GM12891 (cell line): ENCODE data around the gene AGBL2.
"Not testable (repeated sequence)": the region's sequence is repeated elsewhere in the genome, so short reads cannot be mapped to it uniquely, and the experiment has no call there.

Source experiments
- DNase-seq: peaks from one replicate; pipeline ENCODE4 v3.0.0; 2011; ENCODE audit warnings: low spot score; ENCODE audit not compliant: insufficient read length
- FAIRE-seq: peaks from 2 replicates; lab custom pipeline; 2011; peaks lifted over from hg19 to GRCh38; lab: Jason Lieb, UNC
- PAX5 ChIP-seq: IDR thresholded peaks from 2 replicates; pipeline ENCODE4 v1.6.1; 2011; ENCODE audit warnings: low read length, moderate library complexity, mild to moderate bottlenecking; ENCODE audit not compliant: insufficient read depth, severe bottlenecking
- POLR2A ChIP-seq: IDR thresholded peaks from 2 replicates; pipeline ENCODE4 v1.6.1; 2011; ENCODE audit warnings: low read depth, low read length, control low read depth
- POLR2AphosphoS5 ChIP-seq: IDR thresholded peaks from 2 replicates; pipeline ENCODE4 v1.6.1; 2011; ENCODE audit warnings: low read depth, low read length, control low read depth
- POU2F2 ChIP-seq: IDR thresholded peaks from 2 replicates; pipeline ENCODE4 v1.6.1; 2011; ENCODE audit warnings: low read depth, mild to moderate bottlenecking, control low read depth, low read length, moderate library complexity
- SPI1 ChIP-seq: IDR thresholded peaks from 2 replicates; pipeline ENCODE4 v1.6.1; 2011; ENCODE audit warnings: low read depth, low read length, control low read depth
- TAF1 ChIP-seq: IDR thresholded peaks from 2 replicates; pipeline ENCODE4 v1.6.1; 2011; ENCODE audit warnings: low read depth, low read length, control low read depth

The AGBL2 gene

DNA sequence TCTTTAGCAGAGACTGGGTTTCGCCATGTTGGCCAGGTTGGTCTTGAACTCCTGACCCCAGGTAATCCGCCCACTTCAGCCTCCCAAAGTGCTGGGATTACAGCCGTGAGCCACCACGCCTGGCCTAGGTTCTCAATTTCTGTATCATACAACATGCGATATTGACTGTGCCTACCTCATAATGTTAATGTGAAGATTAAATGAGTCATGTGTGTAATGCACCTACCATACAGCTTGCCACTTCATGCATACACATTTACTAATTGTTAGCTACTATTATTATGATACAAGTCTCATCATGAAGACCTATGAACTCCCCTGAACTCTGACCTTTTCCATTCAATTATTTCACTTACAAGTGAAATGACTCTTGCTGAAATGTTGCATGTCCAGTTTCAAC lies 25.7 kb downstream of the AGBL2 start:
- DNase-seq (no peak), FAIRE-seq (no peak)
- TF ChIP-seq POU2F2 (no peak), POLR2A (no peak), POLR2AphosphoS5 (no peak), PAX5 (no peak), TAF1 (no peak), SPI1 (no peak)

DNA sequence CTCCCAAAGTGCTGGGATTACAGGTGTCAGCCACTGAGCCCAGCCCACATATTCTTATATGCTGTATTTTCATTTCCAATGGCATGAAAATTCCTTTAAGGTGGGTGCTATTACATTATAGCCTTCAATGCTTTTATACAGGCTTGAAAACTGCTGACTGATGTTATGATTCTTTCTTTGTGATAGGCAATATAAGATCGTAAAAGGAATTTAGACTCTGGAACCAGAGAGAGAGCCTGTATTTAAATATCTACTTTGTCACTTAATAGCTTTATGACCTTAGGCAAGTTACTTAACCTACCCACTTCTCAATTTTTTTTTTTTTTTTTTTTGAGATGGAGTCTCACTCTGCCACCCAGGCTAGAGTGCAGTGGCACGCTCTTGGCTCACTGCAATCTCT lies 26.2 kb downstream of the AGBL2 start:
- no peak for DNase-seq
- no peak for FAIRE-seq
- TF ChIP-seq POU2F2 (no peak), POLR2A (no peak), TAF1 (no peak), POLR2AphosphoS5 (no peak), SPI1 (no peak), PAX5 (no peak)

DNA sequence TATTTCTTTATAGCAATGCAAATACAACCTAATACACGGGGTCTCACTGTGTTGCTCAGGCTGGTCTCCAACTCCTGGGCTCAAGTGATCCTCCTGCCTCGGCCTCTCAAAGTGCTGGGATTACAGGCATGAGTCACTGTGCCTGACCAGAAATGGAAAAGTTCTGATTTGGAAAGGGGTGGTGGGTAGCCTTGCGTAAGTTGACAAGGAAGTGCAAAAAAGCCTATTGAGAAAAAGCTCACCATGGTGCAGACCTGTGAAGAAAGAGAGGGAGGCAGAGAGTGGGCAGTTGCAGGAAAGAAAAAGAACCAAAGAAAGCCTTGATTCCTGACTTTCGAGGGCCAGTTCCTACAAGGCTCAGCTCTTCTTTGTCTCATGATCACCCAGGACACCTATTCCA lies 27.1 kb downstream of the AGBL2 start:
- no peak for TF ChIP-seq TAF1
- TF ChIP-seq POU2F2, result no peak
- no peak for TF ChIP-seq PAX5
- no peak for TF ChIP-seq POLR2A
- DNase-seq (no peak), FAIRE-seq (no peak)

DNA sequence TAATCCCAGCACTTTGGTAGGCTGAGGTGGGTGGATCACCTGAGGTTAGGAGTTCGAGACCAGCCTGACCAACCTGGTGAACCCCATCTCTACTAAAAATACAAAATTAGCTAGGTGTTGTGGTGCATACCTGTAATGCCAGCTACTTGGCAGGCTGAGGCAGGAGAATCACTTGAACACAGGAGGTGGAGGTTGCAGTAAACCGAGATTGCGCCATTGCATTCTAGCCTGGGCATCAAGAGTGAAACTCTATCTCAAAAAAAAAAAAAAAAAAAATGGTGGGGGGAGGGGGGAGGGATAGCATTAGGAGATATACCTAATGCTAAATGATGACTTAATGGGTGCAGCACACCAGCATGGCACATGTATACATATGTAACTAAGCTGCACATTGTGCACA lies 28.5 kb downstream of the AGBL2 start:
- not testable (repeated sequence) for FAIRE-seq, DNase-seq

DNA sequence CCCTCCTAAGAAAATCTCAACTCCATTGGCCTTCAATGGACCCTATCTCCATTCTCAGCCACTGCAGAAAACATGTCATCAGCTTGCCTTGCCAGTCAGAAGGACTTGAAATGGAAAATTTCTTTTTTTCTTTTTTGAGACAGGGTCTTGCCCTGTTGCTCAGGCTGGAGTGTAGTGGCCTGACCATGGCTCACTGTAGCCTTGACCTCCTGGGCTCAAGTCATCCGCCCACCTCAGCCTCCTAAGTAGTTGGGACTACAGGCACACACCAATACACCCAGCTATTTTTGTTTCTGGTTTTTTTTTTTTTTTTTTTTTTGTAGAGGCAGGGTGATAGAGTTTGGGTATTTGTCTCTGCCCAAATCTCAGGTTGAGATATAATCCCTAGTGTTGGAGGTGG lies 29.0 kb downstream of the AGBL2 start:
- no peak for DNase-seq
- no peak for TF ChIP-seq TAF1
- TF ChIP-seq PAX5, result no peak
- no peak for TF ChIP-seq POLR2A
- no peak for TF ChIP-seq POU2F2
- TF ChIP-seq SPI1, result no peak
- no peak for TF ChIP-seq POLR2AphosphoS5
- FAIRE-seq, result no peak

DNA sequence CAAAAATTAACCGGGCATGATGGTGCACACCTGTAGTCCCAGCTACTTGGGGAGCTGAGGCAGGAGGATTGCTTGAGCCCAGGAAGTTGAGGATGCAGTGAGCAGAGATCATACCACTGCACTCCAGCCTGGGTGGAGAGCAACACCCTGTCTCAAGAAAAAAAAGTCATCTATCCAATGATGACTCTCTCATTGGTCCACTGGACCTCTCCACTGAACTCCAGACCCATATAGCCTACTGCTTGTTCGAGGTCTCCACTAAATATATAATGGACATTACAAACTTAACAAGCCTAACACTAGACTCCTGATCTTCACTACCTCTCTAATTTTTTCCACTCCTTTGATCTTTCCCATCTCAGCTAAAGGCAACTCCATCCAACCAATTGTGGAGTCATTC lies 39.3 kb downstream of the AGBL2 start:
- DNase-seq (no peak), FAIRE-seq (no peak)
- TF ChIP-seq POU2F2 (no peak), TAF1 (no peak), SPI1 (no peak), POLR2A (no peak), POLR2AphosphoS5 (no peak), PAX5 (no peak)

DNA sequence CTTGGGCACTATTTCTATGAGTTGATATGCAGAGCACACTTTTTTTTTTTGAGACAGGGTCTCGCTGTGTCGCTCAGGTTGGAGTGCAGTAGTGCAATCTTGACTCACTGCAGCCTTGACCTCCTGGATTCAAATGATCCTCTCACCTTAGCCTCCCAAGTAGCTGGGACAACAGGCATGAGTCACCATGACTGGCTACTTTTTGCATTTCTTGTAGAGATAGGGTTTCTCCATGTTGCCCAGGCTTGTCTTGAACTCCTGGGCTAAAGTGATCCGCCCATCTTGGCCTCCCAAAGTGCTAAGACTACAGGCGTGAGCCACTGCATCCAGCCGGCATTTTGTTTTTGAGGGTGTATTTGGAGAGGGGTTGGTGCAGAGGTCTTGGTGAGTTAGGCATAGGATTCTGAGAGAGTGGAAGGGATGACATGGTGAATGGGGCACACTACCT lies 42.9 kb downstream of the AGBL2 start:
- TF ChIP-seq POLR2AphosphoS5 (no peak), POU2F2 (no peak), PAX5 (no peak), SPI1 (no peak), TAF1 (no peak), POLR2A (no peak)
- DNase-seq (no peak), FAIRE-seq (no peak)

DNA sequence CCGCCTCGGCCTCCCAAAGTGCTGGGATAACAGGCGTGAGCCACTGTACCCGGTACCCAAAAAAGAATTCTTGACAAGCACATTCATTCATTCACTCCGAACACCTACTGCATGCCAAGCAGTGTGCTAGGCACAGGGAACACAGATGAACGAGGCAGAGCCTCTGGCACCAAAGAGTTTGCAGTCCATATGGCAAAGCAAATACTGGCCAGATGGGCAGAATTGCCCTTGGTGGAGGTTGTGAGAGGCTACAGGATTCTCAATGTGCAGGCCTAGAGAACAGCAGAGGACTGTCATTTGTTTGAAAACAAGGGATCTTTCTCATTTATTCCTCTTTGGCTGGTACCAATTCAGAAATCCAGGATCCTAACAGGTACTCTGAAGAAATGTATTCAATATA lies 45.3 kb downstream of the AGBL2 start:
- DNase-seq (no peak), FAIRE-seq (no peak)
- TF ChIP-seq TAF1 (no peak), POU2F2 (no peak)

DNA sequence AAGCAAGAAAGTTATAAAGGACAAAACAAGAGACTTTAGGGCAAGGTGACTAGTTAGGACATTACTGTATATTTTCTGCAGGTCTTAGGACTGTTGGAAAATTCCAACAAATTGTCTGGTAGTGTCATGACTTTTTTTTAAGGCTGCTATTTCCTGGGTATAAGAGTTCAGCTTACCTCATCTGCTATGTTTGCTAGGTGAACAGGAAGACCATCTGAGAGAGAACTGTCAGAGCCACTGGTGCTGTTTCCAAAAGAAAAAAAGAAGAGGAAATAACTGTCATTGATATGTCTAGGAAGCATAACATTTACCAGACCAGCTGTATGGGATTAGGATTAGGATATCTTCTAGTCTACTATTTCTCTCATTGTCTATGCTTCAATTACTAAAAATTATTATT lies 46.5 kb downstream of the AGBL2 start:
- FAIRE-seq, result no peak
- no peak for DNase-seq
- TF ChIP-seq PAX5 (no peak), SPI1 (no peak), TAF1 (no peak), POLR2AphosphoS5 (no peak), POLR2A (no peak), POU2F2 (no peak)

DNA sequence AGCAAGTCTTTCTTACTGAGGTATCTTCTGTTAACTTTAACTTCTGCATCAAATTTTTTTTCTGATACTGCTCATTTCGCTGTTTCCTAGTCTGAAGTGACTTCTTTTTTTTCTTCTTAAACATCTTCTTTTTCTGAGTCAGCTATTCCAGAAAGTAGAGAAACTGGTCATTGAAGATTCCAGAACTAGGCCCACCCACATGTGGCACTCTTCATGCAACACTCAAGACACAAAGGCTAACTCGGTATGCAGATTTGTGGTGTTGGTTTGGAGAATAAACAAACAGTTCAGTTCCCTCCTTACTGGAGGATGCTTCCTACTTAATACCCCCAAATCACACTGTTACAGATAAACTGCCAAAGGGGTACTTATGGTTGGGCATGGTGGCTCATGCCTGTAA lies 47.6 kb downstream of the AGBL2 start:
- FAIRE-seq, result no peak
- TF ChIP-seq PAX5, result no peak
- no peak for TF ChIP-seq TAF1
- no peak for TF ChIP-seq POU2F2
- TF ChIP-seq POLR2AphosphoS5, result no peak
- no peak for TF ChIP-seq SPI1
- no peak for TF ChIP-seq POLR2A
- DNase-seq, result no peak

DNA sequence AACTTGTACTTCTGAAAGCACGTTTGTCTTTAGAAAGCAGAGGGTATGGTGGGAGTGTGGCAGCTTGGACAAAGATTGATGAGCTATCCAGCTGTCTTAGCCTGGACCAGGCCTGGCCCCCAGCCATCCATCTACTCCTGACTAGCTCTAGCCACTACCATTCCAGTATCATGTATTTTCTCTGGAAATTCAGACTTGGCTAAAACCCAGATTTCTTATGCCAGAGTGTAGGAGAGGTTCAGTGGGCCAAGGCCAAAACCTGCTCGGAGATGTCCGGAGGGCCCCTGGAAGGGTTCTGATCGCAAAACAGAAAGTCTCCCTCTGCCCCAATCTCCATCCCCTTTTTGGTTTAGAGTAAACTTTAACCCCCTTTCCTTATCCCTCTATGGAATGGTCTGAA lies 48.0 kb downstream of the AGBL2 start:
- no peak for TF ChIP-seq POLR2A
- no peak for TF ChIP-seq POLR2AphosphoS5
- TF ChIP-seq SPI1, result no peak
- no peak for TF ChIP-seq PAX5
- no peak for TF ChIP-seq POU2F2
- no peak for TF ChIP-seq TAF1
- FAIRE-seq (no peak), DNase-seq (no peak)

DNA sequence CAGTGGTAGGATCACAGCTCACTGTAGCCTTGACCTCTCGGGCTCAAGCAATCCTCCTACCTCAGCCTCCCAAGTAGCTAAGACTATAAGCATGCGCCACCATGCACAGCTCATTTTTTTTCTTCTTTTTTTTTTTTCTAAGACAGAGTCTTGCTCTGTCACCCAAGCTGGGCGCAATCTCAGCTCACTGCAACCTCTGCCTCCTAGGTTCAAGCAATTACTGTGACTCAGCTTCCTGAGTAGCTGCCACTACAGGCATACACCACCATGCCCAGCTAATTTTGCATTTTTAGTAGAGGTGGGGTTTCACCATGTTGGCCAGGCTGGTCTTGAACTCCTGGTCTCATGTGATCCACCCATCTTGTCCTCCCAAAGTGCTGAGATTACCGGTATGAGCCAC lies 50.2 kb downstream of the AGBL2 start:
- not testable (repeated sequence) for DNase-seq

More for the DNA sequence above, 50.2 kb downstream of the AGBL2 start:
- not testable (repeated sequence) for FAIRE-seq
